DND-41 (cell line): ENCODE measurements around the gene SLC41A2.

ENCODE experiments used
- CTCF ChIP-seq: IDR thresholded peaks from 2 replicates; pipeline ENCODE4 v1.5.1; 2012; ENCODE audit warnings: borderline replicate concordance, low read length, moderate library complexity, mild to moderate bottlenecking; ENCODE audit not compliant: poor library complexity, severe bottlenecking; ENCODE audit errors: extremely low read depth
- EZH2 ChIP-seq: IDR thresholded peaks from 3 replicates; pipeline ENCODE4 v1.6.1; 2012; ENCODE audit warnings: borderline replicate concordance, low read depth, mild to moderate bottlenecking, moderate library complexity, low read length, inconsistent platforms; ENCODE audit not compliant: severe bottlenecking

- TF ChIP-seq CTCF (no peak), EZH2 (no peak)
Measured at GRCh38 chr12:104930388-104931326, 27.4 kb downstream of the SLC41A2 start.
